HG02623 (cell line): ENCODE data around the gene ATG12.
"Not testable (repeated sequence)": the region's sequence is repeated elsewhere in the genome, so short reads cannot be mapped to it uniquely, and the experiment has no call there.

Experiments
- ATAC-seq: cut with Tn5 transposase; IDR thresholded peaks from one replicate; pipeline ENCODE4 v1.9.1; 2021; ENCODE audit warnings: moderate library complexity; ENCODE audit not compliant: unreplicated experiment

The ATG12 gene

DNA sequence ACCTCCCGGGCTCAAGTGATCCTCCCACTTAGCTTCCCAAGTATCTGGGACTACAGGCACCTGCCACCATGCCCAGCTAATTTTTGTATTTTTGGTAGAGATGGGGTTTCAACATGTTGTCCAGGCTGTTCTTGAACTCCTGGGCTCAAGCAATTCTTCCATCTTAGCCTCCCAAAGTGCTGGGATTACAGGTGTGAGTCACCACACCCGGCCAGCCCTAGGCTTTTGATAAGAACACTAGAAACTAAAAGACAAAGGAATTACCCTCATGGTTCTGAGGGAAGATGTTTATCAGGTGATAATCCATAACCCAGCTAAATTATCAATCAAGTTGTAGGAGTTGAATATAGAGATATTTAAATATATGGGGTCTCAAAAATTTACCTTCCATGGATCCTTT lies 33.3 kb downstream of the ATG12 start:
- not testable (repeated sequence) for ATAC-seq

DNA sequence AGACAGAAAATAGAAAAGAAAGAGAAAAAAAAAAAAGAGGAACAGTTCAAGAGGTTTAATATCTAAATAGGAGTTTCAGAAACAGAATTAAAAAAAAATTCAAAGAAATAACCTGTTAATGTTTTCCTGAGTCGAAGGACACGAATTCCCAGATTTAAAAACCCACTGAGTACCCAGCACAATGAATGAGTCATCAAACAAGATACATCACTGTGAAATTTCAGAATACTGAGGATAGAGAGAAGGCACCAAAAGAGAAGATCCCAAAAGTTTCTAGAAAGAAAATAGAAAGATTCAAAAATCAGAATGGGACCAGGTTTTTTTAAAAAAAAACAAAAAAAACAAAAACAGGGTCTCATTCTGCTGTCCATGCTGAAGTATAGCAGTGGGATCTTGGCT lies 33.7 kb downstream of the ATG12 start:
- ATAC-seq = no peak

DNA sequence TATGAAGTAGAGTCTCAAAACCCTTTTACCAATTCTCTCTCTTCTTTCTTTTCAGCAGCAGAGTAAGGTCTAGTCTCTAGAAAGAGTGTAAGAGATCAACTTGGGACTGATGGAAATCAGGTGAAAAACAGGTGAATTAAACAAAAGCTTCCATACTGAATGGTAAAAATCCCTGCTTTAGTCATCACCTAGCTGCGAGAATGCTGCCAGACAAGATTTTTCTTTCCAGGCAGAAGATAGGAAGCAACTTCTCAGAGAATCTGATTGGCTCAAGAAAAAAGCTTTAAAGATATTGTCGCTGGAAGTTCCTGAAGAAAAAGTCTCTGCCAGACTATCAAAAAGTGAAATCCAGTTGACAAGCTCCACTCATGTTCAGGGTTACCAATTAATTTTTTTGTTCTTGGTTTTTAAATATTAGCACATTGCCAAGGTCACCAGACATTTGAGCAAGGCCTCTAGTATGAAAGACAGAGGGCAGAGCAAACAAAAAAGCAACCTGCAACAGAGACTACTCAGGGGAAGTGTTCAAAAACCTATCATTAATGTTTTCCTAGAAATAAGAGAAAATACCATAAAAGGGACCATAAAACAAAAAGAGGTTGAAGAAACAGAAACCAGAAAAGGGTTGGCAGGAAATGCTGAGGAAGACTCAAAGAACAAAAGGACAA lies 34.2 kb downstream of the ATG12 start:
- no peak for ATAC-seq

DNA sequence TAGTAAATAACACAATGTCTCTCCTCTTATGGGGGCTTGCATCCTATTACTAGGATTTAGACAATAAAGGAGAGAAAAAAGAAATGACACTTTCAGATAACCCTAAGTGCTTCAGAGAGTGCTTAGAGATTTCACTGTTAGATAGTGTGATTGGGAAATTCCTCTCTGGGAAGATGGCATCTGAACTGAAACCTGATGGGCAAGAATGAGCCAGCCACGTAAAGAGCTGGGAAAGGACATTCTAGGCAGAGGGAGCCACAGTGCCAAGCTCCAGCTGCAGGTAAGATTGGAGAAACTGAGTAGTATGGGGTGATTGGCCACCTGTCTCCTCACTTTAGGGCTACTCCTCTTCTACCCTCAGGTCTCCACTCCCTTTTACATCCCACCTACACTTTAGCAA lies 39.4 kb downstream of the ATG12 start:
- no peak for ATAC-seq

DNA sequence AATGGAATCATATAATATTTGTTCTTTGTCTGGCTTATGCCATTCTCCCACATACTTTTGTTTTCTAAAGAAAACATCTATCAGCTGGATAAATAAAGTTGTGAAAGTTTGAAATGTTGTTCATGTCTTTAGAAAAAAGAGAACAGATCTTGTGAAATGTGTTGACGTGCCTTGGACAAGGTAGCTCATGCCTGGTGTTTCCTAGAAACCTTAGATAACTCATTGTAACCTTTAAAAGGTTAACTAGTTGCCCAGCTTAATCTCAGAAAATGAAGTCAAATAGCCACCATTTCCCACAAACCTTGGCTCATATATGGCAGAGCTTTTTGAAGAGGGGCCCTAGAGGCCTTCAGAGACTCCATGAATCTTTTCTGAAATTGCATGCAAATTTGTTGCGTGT lies 40.2 kb downstream of the ATG12 start:
- no peak for ATAC-seq

DNA sequence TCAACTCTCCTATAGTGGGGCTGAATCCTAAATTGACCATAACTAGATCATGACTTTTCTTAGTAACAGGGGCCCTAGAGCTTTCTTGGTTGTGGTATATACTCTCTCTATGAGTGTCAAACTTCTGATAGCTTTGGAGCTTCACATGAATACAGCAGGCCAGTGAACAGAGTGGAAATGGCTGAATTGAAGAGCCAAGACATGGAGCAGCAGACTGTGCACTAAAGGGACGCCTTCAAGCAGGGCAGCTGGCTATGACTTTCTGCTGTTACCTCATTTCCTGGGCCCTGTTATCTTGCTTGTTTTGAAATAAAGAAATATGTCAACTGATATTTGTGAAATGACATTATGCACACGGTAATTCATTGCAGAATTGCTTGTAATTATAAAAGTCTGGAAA lies 41.3 kb downstream of the ATG12 start:
- ATAC-seq = no peak

DNA sequence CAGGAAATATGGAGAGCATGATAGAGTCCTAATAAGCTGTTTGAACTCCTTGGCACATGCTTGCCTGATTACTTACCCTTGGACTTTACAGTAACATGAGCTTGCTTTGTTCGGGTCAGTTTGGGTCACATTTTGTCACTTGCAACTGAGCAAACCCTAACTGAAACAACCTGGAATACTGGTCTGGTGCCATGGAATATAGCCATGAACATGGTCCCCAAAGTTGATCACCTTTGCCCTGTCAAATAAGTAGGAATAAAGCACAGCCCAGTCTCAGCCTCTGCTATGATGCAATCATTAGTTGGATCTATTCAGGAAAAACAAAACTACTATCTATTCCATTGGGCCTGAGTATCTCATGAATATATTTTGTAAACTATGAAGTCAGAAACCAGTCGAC lies 43.1 kb downstream of the ATG12 start:
- ATAC-seq = no peak

DNA sequence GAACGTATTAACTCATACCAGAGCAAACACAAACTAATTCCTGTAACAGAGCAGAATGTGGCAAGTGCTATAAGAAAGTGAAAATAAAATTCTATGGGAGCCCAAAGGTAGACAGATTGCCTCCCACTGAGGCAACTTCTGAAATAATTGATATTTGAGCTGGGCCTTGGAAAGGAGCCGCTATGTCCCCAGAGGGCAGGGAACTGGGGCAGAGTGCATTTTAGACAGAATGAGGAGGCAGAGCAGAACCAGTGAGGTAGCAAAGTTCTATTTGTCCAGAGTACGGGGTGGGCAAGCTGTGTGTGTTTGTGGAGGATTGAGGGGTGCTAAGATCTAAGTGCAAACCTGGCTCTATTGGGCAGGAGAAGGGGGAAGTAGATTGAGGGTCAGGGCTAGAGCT lies 44.7 kb downstream of the ATG12 start:
- ATAC-seq = no peak

DNA sequence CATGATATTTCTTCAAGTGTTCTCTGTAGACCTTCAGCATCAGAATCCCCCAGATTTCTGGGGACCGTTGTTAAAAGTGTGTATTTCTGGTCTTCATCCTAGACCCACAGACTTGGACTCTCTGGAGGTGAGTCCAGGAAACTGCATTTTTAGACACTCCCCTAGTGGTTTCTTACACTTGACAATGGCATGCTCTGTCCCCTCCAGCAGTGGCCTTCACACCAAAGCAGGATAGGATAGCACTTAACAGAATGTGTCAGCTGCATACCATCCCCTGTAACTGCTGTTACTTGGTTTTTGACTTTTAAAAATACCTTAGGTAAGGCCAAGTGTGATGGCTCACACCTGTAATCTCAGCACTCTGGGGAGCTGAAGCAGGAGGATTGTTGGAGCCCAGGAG lies 45.7 kb downstream of the ATG12 start:
- ATAC-seq = no peak

DNA sequence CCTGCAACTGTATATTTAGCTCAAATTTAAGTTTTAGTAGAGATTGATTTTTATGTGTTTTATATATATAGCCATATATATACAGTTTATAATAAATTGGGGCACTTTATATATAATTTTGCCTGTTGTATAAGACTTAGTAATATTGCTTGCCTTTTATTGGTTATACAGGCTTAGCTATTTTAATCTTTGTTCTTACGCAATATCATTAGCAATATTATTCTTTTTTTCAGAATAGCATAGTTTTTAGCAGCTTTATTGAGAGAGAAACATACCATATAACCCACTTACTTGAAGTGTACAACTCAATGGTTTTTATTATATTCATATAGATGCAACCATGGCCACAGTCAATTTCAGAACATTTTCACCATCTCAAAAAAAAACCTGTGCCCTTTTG lies 52.9 kb downstream of the ATG12 start:
- ATAC-seq = no peak

DNA sequence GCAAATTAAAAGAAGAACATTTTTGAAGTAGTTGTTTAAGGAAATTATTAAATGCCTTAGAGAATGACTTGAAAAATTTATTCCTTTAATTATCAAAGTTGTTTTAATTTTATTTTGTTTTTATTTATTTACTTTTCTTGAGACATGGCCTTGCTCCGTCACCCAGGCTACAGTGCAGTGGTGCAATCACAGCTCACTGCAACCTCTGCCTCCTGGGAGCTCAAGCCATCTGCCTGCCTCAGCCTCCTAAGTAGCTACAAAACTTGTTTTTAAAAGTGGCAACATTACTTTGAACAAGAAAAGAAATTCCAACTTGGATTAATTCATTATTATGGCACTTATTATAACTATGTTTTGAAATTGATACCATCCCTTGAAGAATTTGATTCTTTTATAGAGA lies 53.9 kb downstream of the ATG12 start:
- ATAC-seq = no peak

DNA sequence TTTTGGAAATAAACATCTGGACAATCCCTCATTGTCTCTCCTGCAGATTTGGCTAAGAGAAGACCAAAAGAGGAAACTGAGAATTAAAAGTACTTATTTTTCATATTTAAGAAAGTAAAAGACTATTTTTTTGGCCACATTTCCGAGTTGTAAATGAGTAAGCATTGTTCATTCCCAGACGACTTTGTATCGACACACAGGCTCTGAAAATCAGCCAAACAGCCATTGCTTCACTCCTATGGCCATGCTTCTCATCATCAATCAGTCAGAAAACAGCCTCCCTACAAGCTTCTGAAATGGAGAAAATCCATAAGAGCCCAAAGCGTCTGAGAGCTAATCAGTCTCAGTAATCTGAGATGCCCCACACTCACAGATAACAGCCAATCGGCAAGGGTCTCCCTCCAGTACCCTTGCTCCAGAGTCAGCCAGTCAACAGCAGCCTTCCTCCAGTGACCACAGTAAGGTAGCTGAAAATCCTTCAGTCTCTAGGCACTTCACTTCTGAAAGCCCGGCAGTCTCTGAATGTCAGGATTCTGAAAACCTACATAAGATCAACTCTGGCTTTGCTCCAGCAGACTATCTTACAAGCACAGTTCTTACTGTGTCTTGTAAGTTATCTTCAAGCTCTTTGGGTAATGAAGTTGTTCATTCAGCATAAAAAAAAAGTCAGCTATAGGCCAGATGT lies 55.8 kb downstream of the ATG12 start:
- no peak for ATAC-seq

DNA sequence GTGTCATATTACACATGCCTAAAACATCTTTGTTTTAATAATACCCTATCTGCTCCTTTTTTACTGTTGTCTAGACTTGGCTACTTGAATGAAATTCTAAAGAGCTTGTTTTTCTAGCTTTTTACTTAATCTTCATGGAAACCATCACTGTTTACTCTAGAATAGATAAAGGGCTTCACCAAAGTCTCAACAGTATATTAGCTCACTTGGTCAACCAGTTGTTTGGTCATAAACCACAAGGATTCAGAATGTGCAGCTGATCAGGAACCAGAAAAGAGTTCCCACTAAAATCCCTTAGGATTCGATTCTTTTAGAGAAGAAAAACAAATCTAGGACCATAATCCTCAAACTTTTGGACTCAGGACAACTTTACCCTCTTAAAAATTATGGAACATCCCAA lies 62.9 kb downstream of the ATG12 start:
- ATAC-seq = no peak
